ENCODE data around the gene CHST8.

GRCh38 chr19:33628921-33629825 lies 7.4 kb downstream of the CHST8 start:
- no peak for TF ChIP-seq TAF1 (IDR thresholded peaks at IDR 0.05; ENCODE audit: borderline replicate concordance, insufficient read depth, low read length)
- TF ChIP-seq POLR2AphosphoS5 (IDR thresholded peaks at IDR 0.05; ENCODE audit: low read depth, low read length), result no peak
- no peak for TF ChIP-seq SIN3A (IDR thresholded peaks at IDR 0.05; ENCODE audit: borderline replicate concordance, insufficient read depth, low read length)
- no peak for TF ChIP-seq REST (IDR thresholded peaks at IDR 0.05; ENCODE audit: insufficient read depth in 1 of 2, low read depth in 2 of 2, low read length in 2 of 2)
